Activated naive CD8-positive, alpha-beta T cell treated with anti-CD3 and anti-CD28 coated beads for 36 hours (primary cell): Measurements from ENCODE around the gene SLC39A8. TPM values are rescaled to one million over a fixed set of nuclear protein-coding genes. Genes with fewer than 3 reads are reported as not detected.
A peak's percentile ranks its signal among the peaks of the same experiment; 100 is the strongest.
"Not testable (repeated sequence)": the region's sequence is repeated elsewhere in the genome, so short reads cannot be mapped to it uniquely, and the experiment has no call there.

Experiments
- DNase-seq: peaks from one replicate; pipeline ENCODE4 v3.0.0; 2021
- H3K27ac Mint-ChIP-seq: one replicate; pipeline ENCODE4 v1.8.0; 2022; ENCODE audit warnings: mild to moderate bottlenecking, moderate library complexity, mixed read lengths
- H3K27me3 Mint-ChIP-seq: one replicate; pipeline ENCODE4 v1.8.0; 2022; ENCODE audit warnings: mild to moderate bottlenecking, mixed read lengths
- H3K36me3 Mint-ChIP-seq: one replicate; pipeline ENCODE4 v1.8.0; 2021; ENCODE audit warnings: mild to moderate bottlenecking, mixed read lengths
- H3K4me1 Mint-ChIP-seq: one replicate; pipeline ENCODE4 v1.8.0; 2021; ENCODE audit warnings: mixed read lengths
- H3K4me3 Mint-ChIP-seq: one replicate; pipeline ENCODE4 v1.8.0; 2022; ENCODE audit warnings: mild to moderate bottlenecking, moderate library complexity, mixed read lengths
- H3K9me3 Mint-ChIP-seq: one replicate; pipeline ENCODE4 v1.8.0; 2022; ENCODE audit warnings: mixed read lengths
- total RNA-seq, 2 experiments: library from RNA; stranded (reverse); gene quantifications; one replicate each; pipeline ENCODE4 v1.2.3, GENCODE V29; 2021

Gene SLC39A8
- 10 to 100 TPM; 53.6 to 55.8 TPM for total RNA-seq

- H3K9me3 Mint-ChIP-seq, result no peaks in the 10 kb centered on the region
- H3K4me1 Mint-ChIP-seq, result peaks cover 38% of the 10 kb centered on the region
- H3K4me3 Mint-ChIP-seq, result peak within 1 kb of the TSS; percentile 83
- DNase-seq, result peak; percentile 91
- peaks cover 17% of the 10 kb centered on the region for H3K36me3 Mint-ChIP-seq
- H3K27me3 Mint-ChIP-seq, result no peaks in the 10 kb centered on the region
- H3K27ac Mint-ChIP-seq, result peak within 1 kb of the TSS; percentile 91
These were observed at the start of gene SLC39A8 for GRCh38 chr4:102344954-102345794. Gene SLC39A8, minus strand, starts transcription at chr4:102345482. Its CDS starts 820 bp downstream, at chr4:102344662.

GRCh38 chr4:102392033-102392744 lies 46.9 kb upstream of the SLC39A8 start:
- H3K27ac Mint-ChIP-seq, result no peak overlapping the region
- H3K27me3 Mint-ChIP-seq, result peaks cover 9% of the 10 kb centered on the region
- no peaks in the 10 kb centered on the region for H3K36me3 Mint-ChIP-seq
- no peaks in the 10 kb centered on the region for H3K9me3 Mint-ChIP-seq
- H3K4me1 Mint-ChIP-seq, result peaks cover 25% of the 10 kb centered on the region
- H3K4me3 Mint-ChIP-seq, result no peak overlapping the region
- no peak for DNase-seq

- Mint-ChIP-seq H3K27me3 (peaks cover 9% of the 10 kb centered on the region), H3K9me3 (no peaks in the 10 kb centered on the region), H3K4me3 (no peak overlapping the region), H3K36me3 (no peaks in the 10 kb centered on the region), H3K4me1 (peaks cover 25% of the 10 kb centered on the region), H3K27ac (peak overlapping the region; percentile 72)
- DNase-seq, result no peak
These were observed 45.2 kb upstream of the SLC39A8 start for GRCh38 chr4:102390438-102390837.

- peaks cover 14% of the 10 kb centered on the region for H3K27me3 Mint-ChIP-seq
- no peaks in the 10 kb centered on the region for H3K36me3 Mint-ChIP-seq
- no peaks in the 10 kb centered on the region for H3K9me3 Mint-ChIP-seq
- H3K4me3 Mint-ChIP-seq, result no peak overlapping the region
- peaks cover 25% of the 10 kb centered on the region for H3K4me1 Mint-ChIP-seq
- DNase-seq, result no peak
- H3K27ac Mint-ChIP-seq, result no peak overlapping the region
These were observed 43.3 kb upstream of the SLC39A8 start for GRCh38 chr4:102388611-102389010.

- DNase-seq, result no peak
- H3K4me3 Mint-ChIP-seq, result no peak overlapping the region
- no peaks in the 10 kb centered on the region for H3K9me3 Mint-ChIP-seq
- H3K27ac Mint-ChIP-seq, result no peak overlapping the region
- H3K4me1 Mint-ChIP-seq, result peaks cover 25% of the 10 kb centered on the region
- no peaks in the 10 kb centered on the region for H3K36me3 Mint-ChIP-seq
- H3K27me3 Mint-ChIP-seq, result peaks cover 11% of the 10 kb centered on the region
These were observed 42.4 kb upstream of the SLC39A8 start for GRCh38 chr4:102387552-102388150.

GRCh38 chr4:102386966-102387365 lies 41.7 kb upstream of the SLC39A8 start:
- Mint-ChIP-seq H3K4me1 (peaks cover 25% of the 10 kb centered on the region), H3K4me3 (no peak overlapping the region), H3K36me3 (no peaks in the 10 kb centered on the region), H3K27ac (no peak overlapping the region), H3K27me3 (peaks cover 11% of the 10 kb centered on the region), H3K9me3 (no peaks in the 10 kb centered on the region)
- no peak for DNase-seq

GRCh38 chr4:102380253-102380652 lies 35.0 kb upstream of the SLC39A8 start:
- not testable (repeated sequence) for H3K4me3 Mint-ChIP-seq, H3K36me3 Mint-ChIP-seq, DNase-seq, H3K27ac Mint-ChIP-seq, H3K4me1 Mint-ChIP-seq
- peaks cover 10% of the 10 kb centered on the region for H3K27me3 Mint-ChIP-seq
- H3K9me3 Mint-ChIP-seq, result peaks cover 14% of the 10 kb centered on the region

- H3K4me1 Mint-ChIP-seq, result no peaks in the 10 kb centered on the region
- no peak for DNase-seq
- H3K27ac Mint-ChIP-seq, result no peak overlapping the region
- no peaks in the 10 kb centered on the region for H3K9me3 Mint-ChIP-seq
- no peak overlapping the region for H3K4me3 Mint-ChIP-seq
- peaks cover 4% of the 10 kb centered on the region for H3K27me3 Mint-ChIP-seq
- no peaks in the 10 kb centered on the region for H3K36me3 Mint-ChIP-seq
These were observed 17.7 kb upstream of the SLC39A8 start for GRCh38 chr4:102362922-102363432.

GRCh38 chr4:102358128-102358527 lies 12.8 kb upstream of the SLC39A8 start:
- Mint-ChIP-seq H3K4me1 (peaks cover 2% of the 10 kb centered on the region), H3K36me3 (no peaks in the 10 kb centered on the region), H3K27ac (no peak overlapping the region), H3K27me3 (peaks cover 3% of the 10 kb centered on the region), H3K9me3 (peaks cover 1% of the 10 kb centered on the region), H3K4me3 (no peak overlapping the region)
- DNase-seq, result no peak

GRCh38 chr4:102357637-102358036 lies 12.4 kb upstream of the SLC39A8 start:
- DNase-seq, H3K27me3 Mint-ChIP-seq, H3K36me3 Mint-ChIP-seq, H3K27ac Mint-ChIP-seq, H3K9me3 Mint-ChIP-seq, H3K4me3 Mint-ChIP-seq, H3K4me1 Mint-ChIP-seq: not testable (repeated sequence)

- no peaks in the 10 kb centered on the region for H3K36me3 Mint-ChIP-seq
- H3K4me1 Mint-ChIP-seq, result peaks cover 2% of the 10 kb centered on the region
- DNase-seq, result no peak
- H3K27me3 Mint-ChIP-seq, result no peaks in the 10 kb centered on the region
- H3K27ac Mint-ChIP-seq, result no peak overlapping the region
- H3K9me3 Mint-ChIP-seq, result peaks cover 1% of the 10 kb centered on the region
- H3K4me3 Mint-ChIP-seq, result no peak overlapping the region
These were observed 11.4 kb upstream of the SLC39A8 start for GRCh38 chr4:102356562-102357202.

GRCh38 chr4:102355748-102356147 lies 10.5 kb upstream of the SLC39A8 start:
- no peak overlapping the region for H3K27ac Mint-ChIP-seq
- no peaks in the 10 kb centered on the region for H3K27me3 Mint-ChIP-seq
- peaks cover 1% of the 10 kb centered on the region for H3K9me3 Mint-ChIP-seq
- no peak overlapping the region for H3K4me3 Mint-ChIP-seq
- DNase-seq, result no peak
- H3K4me1 Mint-ChIP-seq, result peaks cover 2% of the 10 kb centered on the region
- no peaks in the 10 kb centered on the region for H3K36me3 Mint-ChIP-seq

GRCh38 chr4:102354671-102355454 lies 9.6 kb upstream of the SLC39A8 start:
- DNase-seq, result no peak
- H3K27me3 Mint-ChIP-seq, result no peaks in the 10 kb centered on the region
- H3K4me1 Mint-ChIP-seq, result peaks cover 2% of the 10 kb centered on the region
- no peaks in the 10 kb centered on the region for H3K36me3 Mint-ChIP-seq
- H3K9me3 Mint-ChIP-seq, result peaks cover 1% of the 10 kb centered on the region
- H3K27ac Mint-ChIP-seq, result no peak overlapping the region
- H3K4me3 Mint-ChIP-seq, result no peak overlapping the region

GRCh38 chr4:102352781-102353180 lies 7.5 kb upstream of the SLC39A8 start:
- Mint-ChIP-seq H3K4me1 (peaks cover 2% of the 10 kb centered on the region), H3K27ac (no peak overlapping the region), H3K4me3 (no peak overlapping the region), H3K27me3 (no peaks in the 10 kb centered on the region), H3K9me3 (peaks cover 1% of the 10 kb centered on the region), H3K36me3 (no peaks in the 10 kb centered on the region)
- no peak for DNase-seq
